ENCODE data around the gene EYS.

Gene EYS

DNA sequence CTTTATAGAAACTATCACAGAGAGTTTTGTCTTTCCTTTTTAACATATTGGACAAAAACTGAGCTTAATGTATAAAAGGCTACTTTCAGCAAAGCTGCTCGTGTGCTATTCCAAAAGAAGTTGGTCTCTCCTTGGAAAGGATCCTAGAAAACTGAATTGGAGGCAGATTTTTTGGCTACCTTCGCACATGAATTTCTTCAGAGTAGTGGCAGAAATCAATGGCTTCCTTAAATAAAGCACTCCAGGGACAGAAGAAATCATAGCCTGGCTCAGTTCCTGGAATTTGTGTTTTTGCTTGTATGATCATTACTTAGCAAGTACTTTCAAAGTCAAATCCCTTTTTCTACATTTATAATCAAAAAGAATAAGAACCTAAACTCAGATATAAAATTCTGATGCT is 1291.1 kb downstream of the EYS start:
- no peak for DNase-seq

DNA sequence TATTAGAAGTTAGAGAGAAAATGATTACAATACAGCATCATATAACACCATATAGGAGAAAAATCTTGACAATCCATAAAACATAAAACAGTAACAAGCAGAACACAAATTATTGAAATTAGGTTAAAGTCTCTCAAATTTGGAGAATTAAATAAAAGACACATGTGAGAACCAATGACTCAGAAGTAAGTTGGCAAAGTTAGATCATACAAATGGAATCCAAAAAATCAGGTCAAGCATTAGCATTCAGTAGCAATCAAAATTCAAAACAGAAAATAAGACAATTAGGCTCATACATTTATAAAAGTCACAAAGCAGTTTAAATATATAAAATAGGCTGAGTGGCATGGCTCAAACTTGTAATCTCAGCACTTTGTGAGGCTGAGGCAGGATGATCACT is 1295.8 kb downstream of the EYS start:
- no peak for DNase-seq

DNA sequence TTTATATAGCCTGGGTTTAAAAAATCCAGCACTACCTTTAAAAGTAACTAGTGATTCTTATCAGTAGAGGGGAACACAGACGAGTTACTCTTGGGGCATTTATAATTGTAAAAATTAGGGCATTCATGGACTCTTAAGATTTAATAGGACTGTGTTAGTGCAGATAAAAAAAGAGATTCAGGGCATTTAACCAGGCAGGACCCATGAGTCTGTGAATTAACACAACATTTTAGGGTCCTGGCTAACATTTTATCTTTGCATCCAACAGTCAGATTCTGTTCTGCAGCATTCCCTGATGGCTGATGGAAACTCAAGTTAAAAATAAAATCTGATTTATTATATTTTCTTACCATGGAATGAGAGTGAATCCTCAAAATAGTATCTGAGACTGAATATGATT is 1297.1 kb downstream of the EYS start:
- DNase-seq = no peak

DNA sequence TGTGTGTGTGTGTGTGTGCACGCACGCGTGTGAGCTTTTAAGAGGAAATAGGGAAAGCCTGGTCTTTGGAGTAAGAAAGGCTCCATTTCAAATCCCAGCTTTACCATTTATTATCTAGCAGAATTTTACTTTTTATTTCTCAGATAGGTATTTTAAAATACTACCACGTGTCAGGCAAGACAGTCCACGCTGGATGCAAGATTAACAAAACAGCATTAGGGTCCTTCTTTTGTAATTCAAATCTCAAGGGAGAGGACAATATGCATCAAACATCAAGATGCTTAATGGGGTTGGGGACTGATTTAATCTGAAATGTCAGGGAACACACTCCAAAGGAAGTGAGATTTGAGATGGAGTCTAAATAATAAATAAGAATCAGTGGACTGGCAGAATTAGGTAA is 1302.6 kb downstream of the EYS start:
- no peak for DNase-seq

DNA sequence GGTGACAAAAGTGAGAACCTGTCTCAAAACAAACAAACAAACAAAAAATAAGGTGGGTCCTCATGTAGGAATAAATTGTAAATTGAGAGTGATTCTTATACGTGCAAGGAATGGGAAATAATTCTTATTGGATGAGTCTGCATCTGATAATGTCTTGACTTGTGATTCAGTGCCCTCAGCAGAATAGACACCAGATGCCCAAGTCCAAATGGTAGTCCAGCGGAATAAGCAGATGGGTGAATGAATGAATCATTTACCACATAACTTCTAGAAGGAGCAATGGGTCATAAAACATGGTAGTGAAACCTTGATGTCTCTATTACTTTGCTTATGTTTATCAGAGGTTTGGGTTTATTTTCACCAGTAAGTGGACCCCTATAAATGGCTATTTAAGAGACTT is 1323.7 kb downstream of the EYS start:
- no peak for DNase-seq

DNA sequence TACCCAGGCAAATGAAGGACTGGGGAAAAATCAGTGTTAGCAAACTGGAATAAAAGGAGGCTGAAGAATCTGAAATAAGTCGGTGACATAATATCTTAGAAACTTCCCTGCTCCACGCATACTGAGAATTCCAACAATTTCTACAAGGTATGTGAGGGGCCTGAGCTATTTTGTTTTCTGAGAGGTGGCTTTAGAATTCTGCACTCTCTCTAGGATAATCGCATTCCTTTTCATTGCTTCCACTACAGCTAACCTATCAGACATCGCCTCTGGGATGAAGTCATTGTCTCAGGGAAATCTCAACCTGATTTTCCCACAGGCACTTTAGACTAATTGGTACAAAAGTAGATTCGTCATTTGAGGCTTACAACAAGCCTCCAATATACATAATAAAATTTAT is 1330.6 kb downstream of the EYS start:
- no peak for DNase-seq

DNA sequence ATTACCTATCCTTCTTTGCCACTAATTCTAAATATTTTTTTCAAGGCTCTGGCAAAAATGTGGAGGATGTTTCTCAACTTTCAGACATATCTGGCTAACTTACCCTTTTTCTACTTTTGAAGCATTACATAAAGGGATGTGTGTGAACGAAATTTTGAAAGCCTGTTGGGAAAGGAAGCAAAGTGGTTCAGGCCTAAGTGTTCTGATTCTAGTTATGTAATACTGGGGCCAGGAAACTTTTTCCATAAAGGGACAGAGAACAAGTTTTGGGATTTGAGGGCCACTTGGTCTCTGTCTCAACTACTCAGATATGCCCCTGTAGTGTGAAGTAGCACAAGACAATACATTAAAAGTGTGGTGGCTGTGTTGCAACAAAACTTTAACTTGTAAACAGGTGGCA is 1349.6 kb downstream of the EYS start:
- no peak for DNase-seq

DNA sequence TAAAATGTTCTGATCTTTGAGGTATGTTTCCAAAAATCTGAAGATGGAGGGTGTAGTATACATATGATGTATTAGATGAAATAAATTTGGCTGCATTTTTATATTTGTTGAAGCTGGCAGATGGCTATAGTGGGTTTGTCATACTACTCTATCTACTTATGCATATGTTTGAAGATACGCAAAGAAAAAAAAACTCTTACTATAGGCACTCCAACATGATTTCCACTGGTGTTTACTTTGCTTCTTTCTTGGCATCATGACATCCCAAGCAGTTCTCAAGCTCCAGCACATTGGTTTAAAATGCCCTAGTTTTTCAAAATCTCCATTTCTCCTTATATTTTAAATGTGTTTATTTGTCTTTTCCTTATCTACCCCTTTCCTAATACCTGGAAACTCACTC is 1359.6 kb downstream of the EYS start:
- DNase-seq = no peak

DNA sequence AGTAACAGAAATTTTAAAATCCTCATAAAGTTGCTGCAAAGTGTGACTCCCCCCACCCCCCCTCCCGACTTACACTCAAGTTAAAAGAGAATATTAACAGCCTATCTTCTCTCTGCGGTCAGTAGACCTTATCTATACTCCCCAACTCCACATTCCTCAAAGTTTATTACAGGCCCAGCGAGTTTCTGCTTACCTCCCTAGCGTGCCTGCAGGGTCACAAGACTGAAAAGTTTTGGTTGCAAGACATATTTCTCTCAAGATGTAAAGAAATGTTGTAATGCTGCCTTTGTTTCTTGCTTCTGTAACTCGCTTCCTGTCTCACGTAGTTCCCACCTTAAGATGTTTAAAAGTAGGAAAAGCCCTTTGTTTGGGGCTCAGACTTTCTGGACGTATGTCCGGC is 1371.8 kb downstream of the EYS start:
- DNase-seq = no peak

DNA sequence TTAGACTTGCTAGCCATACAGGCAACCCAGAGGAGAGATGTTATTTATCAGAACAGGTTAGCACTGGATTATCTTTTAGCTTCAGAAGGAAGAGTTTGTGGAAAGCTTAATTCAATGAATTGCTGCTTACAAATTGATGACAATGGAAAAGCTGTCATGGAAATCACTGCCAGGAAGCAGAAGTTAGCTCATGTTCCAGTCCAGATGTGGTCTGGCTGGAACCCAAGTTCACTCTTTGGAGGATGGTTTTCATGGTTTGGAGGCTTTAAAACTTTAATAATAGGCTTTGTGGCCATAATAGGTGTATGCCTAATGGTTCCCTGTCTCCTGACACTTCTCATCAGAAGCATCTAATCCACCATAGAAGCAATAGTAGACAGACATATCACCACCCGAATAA is 1372.4 kb downstream of the EYS start:
- no peak for DNase-seq

DNA sequence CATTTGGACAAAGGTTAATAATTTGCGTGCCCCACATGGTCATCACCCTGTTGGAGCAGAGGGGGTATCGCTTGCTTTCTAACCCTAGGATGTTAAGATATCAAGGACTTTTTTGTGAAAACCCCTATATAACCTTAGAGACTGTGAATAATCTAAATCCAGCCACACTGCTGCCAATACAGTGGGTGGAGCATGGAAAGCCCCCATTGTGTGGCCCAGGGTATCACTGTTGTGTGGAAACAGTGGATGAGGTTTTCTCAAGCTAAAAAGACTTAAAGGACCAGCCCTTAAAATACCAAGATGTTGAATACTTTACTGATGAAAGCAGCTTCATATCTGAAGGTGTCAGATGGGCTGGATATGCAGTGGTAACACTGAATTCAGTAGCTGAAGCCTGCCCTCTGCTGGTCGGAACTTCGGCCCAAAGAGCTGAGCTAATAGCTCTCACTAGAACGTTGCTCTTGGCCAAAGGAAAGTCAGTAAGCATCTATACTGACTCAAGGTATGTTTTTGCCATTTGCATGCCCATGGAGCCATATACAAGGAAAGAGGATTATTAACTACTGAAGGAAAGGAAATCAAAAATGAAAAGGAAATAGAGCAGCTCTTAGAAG is 1376.2 kb downstream of the EYS start:
- peak; percentile 5 for DNase-seq

DNA sequence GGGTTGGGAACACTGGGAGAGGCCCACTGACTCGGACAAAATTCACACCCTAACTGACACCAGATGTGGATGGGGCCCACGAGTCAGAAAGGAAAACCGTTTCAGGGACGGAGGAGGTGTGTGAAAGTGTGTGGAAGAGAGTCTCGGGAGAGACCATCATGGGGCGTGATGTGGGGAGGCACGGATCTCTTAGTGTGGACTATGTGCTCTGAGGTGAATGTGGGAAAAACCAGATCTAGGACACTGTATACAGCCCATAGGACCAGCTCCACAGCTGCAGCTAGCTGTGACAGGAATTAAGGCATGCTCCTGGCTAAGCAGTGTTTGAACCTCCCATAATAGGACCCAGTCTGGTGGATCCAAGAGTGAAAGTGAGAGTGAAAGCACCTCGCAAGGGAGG is 1380.1 kb downstream of the EYS start:
- no peak for DNase-seq

DNA sequence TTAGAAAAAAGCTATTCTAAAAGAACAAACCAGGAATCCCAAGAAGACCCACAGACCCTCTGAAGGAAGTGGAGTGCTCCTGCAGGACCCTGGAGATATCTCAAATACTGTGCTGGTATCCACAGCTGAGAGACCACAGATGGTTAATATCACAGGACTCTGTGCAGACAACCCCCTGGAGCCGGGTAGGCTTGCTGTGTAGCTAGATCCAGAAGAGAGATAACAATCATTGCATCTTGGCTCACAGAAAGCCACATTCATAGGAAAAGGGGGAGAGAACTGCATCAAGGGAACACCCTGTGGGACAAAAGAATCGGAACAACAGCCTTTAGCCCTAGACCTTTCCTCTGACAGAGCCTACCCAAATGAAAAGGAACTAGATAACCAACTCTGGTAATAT is 1381.9 kb downstream of the EYS start:
- DNase-seq = no peak

DNA sequence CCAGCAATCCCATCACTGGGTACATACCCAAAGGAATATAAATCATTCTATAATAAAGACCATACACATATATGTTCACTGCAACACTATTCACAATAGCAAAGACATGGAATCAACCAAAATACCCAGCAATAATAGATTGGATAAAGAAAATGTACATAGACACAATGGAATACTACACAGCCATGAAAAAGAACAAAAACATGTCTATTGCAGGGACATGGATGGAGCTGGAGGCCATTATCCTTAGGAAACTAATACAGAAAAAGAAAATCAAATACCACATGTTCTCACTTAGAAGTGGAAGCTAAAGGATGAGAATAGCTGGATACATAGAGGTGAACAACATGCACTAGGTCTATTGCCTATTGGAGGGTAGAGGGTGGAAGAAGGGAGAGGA is 1396.8 kb downstream of the EYS start:
- DNase-seq = no peak

DNA sequence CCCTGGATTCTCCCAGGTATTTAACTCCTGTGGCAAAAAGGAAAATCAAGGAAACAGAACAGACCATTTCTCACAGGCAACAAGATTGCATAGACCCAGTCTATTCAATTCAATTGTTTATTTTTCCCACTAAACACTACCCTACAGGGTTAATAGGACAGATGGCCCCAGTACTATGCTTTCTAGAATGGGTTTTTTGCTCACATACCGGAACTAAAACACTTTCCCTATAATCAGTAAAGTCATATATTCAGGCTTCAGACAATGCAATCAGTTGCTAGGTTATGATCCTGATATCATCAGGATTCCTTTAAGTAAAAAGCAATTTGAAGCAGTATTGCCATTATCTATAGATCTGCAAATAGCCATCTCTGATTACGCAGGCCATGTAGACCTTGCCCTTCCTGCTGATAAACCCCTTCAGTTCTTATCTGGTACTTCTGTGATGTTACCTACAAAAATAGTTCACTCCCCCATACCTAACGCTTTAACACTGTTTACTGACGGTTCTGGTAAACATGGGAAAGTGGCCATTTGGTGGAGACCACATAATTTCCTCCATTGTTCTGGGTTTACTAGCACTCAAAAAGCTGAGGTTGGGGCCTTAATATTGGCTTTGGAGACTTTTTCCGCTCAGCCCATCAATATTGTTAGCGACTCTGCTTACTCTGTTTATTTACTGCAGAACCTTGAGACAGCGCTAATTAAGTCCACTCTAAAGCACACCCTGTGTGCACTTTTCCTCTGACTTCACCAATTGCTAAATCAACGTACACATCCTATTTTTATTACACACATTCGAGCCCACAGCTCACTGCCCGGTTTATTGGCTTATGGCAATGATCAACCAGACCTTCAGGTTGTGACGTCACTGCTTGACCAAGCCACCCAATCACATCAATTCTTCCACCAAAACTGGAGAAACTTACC is 1405.5 kb downstream of the EYS start:
- no peak for DNase-seq

DNA sequence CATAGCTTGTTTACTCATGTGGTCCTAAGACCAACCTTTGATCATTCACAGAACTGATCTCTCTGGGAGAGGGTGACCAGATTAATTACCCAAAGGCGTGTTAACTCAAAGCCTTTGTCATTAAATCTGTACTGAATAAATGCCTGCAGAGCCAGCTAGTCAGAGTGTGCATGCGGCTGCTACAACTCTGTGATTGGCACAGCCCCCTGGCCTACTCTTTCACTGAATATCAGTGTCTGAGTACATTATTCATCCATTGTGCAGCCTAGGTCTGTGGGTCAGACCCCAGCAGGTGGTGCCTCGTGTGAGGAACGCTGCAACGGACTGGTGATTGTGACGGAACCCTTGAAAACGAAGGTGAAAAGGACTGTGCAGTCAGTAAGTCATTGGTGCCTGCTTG is 1407.8 kb downstream of the EYS start:
- no peak for DNase-seq

DNA sequence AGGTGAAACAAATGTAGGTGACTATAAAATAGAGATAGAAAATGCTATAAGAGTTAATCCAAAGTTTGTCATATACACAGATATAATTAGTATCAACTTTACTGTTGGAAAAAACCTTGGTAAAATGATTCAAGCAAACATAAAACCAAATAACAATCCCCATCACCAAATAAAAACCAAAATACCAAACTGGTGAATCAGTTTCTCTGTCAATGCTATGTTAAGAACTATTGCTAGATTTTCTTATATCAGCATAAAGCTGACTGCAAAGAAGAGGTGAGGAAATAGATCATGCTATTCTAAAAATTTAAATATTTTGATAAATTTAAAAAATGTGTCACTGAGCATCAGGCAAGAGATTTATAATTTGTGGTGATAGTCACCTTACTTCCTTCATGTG is 1413.0 kb downstream of the EYS start:
- no peak for DNase-seq

DNA sequence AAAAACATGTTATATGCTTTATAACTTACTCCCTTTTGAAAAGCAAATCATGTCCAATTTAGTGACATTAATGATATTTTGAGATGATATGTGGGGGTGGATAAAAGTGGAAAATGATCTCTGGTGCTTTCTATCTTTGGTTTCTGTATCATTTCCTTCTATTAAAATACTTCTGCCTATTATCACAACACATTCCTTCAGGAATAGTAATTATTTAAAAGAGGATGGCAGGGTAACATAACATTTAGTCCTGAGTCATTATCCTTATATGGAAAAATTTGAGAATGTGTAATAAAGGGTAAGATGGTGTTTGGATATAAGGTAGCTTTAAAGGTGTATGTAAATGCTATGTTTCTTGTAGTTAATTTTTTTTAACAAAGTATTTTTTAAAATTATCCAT is 1413.7 kb downstream of the EYS start:
- no peak for DNase-seq

DNA sequence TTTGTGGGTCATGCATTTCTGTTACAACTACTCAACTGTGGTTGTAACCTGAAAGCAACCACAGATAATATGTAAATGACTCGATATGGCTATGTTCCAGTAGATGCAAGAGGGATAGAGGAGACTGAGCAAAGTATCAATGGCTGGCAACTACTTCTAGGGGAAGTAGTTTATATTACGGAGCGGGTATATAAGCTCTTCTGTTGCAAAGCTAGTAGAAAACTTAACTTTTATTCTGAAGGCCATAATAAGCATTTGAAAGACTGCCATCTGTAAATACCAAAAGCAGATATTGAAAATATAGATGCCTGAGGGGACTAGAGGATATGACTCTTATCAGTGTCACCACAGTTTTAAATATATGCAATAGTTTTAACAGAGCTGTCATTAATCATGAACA is 1416.2 kb downstream of the EYS start:
- DNase-seq = no peak

DNA sequence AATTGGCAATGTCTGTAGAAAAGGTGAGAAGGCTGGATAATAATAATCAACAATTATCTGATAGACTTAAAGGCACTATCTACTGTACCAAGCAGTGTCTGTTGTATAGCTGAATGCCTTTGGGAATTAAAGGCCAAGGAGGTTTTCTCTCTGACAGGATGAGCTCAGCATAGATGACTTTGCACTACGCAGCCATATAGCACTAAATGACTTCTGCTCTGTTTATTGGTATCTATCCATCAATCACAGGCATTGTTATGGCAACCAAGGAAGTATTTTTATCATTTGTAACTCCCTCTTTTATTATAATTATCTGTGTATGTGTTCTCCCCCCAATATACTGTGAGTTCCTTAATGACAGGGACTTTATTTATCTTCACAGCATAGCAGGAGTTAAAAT is 1417.1 kb downstream of the EYS start:
- DNase-seq = no peak

DNA sequence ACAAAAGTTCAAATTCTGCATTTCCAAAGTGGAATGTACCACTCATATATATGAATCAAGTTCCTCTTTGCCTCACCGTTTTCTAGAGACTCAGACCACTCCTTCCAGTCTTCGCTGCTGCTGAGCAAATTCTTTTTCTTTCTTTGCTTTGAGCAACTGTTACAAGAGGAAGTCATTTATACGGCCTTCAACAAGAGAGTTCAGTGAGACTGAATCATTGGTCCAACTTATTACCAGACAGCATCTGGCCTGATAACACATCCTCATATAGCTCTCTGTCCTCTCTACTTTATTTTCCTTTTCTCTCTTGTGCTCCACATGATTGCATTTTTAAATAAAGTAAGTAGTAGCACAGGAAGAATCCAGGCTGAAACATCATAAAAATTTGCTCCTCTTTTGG is 1418.7 kb downstream of the EYS start:
- DNase-seq = no peak

DNA sequence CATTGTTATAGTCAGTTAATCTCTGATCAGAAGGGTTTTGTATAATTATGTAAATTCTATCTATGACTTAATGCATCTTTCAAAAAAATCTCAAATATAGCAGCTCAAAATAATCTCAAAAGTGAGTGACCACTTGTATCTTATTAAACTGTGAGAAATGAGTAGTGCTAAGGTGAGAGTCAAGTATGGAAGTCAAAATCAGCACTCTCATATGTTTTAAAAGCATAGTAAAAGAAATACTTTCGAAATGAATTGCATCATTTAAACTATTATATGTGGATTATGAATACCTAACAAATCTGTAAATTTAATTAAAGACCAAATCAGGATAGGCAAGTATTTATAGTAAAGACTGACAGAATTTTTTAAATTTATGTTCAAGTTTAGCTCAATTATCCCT is 1425.9 kb downstream of the EYS start:
- DNase-seq = no peak

DNA sequence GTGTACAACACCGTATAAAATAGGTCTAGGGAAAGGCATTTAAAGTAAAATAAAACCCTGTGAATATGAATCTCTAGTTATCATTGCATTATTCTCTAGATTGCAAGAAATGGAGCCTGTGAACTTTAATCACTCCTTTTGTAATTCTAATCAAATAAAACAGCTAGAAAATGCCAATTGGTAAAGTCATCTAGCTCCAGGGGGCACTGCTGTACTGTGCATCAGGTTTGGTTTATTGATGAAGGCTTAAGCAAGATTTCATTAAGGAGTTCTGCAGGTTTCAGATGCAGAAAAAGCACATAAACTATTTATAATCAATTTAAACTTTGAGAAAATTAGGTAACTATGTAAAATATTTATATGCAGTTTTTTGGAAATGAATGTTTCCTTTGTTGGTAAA is 1426.5 kb downstream of the EYS start:
- DNase-seq = no peak

DNA sequence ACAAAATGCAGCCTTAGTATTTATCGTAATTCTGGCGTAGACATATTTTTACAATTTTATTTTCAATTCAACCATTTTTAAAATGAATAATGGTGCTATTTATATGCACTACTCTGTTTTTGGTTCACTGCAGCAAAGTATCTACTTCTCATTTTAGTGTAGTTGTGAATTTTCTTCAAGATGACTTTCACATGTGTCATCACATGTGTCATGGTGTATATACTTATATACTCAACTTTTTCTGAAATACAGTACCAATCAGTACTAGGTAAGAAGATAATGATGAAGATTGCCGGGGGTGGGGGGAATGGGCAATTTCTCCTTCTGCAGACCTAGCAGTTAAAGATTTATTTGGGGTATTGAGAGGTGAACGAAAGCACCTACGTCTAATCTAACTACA is 1436.9 kb downstream of the EYS start:
- DNase-seq = no peak

DNA sequence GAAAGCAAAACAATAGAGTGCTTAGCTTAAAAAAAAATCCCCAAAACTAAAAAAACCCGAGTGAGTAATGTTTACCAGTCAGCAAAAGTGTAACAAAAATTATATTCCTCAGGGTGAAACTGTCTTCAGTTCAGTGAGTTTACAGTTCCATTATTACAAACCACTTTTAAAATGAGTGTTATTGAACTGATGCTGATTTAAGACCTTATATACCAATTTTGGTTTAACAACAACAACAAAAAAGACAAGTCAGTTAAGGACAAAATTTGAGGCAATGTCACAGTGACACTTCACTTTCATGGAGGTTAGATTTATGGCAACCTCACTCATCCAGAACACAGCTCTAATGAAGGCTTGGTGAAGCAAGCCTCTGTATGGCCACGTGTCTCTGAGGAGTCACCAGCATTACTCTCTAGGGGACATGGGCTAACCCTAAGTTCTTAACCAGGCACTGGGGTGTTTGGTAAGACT is 1440.6 kb downstream of the EYS start:
- DNase-seq = no peak

Data from stimulated activated CD4-positive, alpha-beta T cell treated with anti-CD3 and anti-CD28 coated beads, Interleukin-4, amount 100 ng/mL, for 1 hour (primary cell).